Hematopoietic multipotent progenitor cell treated with erythropoietin and hydrocortisone succinate and interleukin-3 and kit ligand, for 15 days (in vitro differentiated cells): Measurements from ENCODE around the gene ARHGEF28.

Experiments used
- DNase-seq: peaks from one replicate; pipeline ENCODE4 v3.0.0-alpha.2; 2015; ENCODE audit warnings: low spot score

ARHGEF28 gene

DNA sequence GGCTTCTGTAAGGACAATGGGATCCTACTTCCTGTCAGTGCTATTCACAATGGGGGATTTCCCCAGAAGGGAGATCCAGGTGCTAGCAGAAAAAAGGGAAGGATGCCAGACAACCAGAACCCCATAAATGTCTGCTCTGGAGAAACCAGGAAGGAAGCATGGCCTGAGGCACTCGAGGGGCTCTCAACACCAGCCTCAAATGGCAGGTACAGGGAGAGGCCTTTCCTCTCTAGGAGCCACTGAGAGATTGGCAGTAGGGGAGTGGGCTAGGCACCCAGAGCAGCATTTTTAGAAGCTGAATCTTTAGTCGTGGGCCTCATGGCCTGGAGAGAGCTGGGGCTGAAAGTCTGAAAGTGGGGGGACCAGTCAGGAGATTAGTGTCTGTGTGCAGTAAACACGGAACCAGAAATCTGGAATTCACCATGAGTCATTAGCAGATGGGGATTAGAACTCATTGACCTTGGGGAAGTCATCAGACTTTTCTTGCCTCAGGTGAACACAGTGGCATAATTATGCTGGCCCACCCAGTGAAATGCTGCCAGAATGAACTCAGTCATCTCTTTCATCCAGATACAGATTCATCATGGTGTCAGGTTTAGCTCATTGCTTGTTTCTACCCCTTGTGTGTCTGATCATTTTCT, 28.3 kb downstream of the ARHGEF28 start:
- DNase-seq: no peak

DNA sequence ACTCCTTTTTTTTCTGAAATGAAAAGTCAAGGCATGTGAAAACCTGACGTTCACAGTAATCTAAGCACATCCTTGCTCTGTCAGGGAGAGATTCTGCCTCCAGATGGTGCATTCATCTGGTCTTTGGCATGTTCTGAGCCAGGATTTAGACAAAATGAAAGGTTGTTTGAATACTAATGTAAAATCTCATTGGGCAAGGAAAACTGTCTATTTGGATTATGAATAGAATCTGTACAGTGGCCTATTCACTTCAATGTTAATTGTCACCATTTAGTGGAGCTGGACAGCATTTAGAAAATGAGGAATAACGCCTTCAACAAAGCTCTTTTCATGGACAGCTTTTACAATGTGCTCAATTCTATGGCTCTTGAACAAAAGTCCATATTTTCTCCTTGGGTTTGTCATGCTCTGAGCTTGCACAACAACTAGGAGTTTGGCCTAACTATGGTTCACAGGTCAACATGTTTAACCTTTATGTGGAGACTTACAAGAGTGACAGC, 28.9 kb downstream of the ARHGEF28 start:
- no peak for DNase-seq

DNA sequence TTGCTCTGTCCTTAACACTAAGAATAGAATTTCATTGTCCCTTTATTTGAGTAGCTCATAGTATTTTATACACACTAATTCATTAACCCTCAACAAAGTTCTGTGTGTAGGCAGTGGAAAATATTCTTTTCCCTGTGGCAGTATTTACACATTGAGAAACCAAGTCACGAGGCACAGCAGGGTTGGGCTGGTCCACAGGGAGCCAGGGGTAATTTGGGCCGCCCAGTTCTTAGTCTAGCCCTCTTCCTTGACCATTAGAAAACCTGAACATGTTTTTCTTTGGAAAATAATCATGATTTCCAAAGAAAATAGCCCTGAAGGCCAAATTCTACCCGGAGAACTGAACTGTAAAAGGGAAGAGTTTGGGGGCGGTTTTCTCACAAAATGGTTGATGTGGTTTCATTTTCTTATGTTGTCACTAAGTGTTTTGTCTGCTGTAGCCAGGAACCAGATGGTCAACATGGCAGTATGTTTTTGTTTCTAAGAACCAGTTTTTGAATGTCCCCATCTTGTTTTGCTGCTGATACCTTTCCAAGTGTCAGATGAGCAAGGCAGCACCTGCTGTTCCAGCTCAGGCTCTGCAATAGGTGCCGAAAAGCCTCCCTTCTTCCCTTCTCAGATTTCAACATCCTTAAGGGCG, 29.6 kb downstream of the ARHGEF28 start:
- DNase-seq: no peak

DNA sequence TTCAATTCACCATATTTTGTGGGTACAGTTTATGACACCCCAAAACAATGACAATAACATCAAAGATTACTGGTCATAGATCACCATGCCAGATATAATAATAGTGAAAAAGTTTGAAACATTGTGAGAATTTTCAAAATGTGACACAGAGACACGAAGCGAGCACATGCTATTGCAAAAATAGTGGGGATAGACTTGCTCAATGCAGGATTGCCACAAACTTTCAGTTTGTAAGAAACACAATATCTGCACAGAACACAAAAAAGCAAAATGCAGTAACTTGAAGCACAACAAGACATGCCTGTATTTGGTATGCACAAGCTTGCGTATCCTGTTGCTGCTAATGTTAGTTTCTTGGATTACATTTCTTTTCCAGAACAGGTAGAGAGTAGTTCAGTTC, 35.8 kb downstream of the ARHGEF28 start:
- DNase-seq: no peak

DNA sequence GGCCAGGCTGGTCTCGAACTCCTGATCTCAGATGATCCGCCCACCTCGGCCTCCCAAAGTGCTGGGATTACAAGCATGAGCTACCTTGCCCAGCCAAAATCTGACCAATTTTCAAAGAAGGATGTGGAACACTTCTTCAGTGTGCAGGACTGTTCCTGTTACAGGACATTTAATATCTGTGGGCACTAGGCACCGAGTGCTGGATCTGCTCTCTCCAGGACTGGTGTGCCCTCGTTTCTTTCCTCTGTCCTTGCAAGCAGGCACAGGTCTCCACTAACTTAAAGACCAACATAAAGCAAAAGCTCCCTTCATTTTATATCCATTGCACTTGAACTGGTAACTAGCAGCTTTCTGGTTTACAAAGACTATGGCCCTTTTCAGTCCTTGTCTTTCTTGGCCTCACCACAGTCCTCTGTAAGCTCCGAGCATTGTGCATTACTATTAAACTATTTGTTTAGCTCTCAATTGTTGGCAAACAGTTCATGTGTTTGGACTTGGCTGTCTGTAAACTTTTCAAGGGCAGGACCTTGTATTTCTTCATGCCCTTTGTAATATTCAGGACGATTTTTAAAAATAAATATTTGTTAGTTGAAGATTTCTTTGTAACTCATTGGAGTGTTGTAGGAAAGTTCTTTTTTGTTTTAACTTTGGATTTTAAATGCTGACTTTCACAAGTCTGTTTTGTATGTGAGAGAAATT, 37.3 kb downstream of the ARHGEF28 start:
- no peak for DNase-seq

DNA sequence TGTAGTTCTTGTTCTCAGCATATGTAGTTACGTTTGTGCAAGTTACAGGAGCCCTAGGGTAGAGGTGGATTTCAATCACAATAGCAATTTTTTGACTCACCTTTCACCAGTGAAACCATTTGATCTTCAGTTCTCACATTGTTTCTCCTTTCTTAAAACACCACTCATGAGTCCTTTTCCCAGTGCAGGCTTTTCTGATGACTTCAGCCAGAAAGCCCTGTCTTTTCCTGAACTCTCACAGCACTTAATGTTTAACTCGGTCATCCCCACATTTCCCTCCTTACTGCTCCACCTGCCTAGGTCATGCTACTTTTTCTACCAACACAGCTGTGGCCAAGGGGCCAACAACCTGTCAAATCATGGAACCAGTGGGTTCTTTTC, 37.9 kb downstream of the ARHGEF28 start:
- DNase-seq: no peak

DNA sequence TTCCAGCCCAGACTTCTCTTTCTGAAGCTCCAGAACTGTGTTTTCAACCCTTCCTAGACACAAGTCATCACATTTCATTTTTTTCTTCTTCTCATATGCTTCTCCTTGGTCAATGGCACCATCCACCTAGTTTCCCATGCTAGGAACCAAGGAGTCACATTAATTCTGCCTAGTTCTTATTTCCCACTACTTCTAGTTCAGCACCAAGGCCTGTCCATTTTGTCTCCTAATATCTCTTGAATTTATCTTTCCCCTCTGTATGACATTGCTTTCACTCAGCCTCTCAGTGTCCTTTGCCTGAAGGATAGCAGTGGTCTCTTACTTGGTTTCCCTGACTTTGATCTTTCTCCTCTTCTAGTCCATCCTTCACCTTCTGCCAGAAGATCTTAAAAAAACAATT, 38.8 kb downstream of the ARHGEF28 start:
- no peak for DNase-seq

DNA sequence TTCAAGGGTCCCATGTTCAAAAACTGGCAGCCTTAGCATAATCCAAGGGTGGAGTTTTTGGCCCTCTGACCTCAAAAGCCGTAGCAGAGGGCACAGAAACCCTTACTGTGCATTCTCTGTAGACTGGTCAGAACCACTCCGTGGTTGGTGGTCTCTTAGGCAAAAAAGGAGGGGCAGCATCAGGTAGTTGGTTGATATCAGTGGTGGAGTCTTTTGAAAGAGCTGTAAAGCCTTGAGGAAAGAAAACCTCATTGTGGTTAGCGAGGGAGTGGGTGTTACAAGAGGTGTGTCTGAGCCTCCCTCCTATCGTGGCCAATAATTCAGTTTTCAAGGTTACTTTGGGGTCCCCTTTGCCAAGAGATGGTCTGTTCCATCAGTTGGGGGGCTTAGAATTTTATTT, 40.9 kb downstream of the ARHGEF28 start:
- DNase-seq: no peak

DNA sequence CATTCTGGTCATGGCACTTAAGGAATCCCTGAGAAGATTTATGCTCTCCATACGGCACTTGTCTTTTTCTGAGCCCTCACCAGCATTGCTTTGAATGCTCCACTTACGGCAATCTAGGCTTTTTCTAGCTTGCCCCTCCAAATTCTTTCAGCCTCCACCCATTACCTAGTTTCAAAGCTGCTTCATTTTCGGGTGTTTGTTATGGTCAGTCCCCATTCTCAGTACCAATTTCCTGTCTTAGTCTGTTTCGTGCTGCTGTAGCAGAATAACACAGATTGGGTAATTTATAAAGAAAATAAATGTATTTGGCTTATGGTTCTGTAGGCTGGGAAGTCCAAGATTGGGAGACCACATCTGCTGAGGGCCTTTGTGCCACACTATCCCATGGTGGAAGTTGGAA, 42.0 kb downstream of the ARHGEF28 start:
- DNase-seq: no peak

DNA sequence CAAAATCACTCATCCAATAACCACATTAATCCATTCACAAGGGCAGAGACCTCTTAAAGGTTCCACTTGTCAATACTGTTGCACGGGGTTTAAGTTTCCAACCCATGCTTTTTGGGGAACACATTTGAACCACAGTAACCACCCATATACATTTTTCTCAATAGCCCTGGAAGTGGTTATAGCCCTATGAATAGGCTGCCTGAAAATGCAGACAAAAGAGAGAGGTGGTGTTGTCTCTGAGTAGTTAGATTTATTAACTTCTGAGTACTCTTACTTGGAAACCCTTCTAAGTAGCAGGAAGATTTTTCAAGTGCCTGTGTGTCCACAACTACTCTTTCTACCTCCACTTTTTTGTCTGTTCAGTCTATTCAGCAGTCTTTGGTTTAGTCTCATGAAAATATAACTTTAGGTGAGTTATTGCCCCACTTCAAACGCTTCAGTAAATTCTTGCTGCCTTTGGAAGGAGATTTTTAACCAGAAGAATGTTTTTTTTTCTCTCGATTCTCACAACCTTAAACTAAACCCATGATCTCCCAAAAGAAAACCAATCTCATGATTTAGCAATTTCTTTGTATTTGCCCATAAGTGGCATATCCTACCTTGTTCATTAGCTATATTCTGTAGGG, 42.6 kb downstream of the ARHGEF28 start:
- no peak for DNase-seq

DNA sequence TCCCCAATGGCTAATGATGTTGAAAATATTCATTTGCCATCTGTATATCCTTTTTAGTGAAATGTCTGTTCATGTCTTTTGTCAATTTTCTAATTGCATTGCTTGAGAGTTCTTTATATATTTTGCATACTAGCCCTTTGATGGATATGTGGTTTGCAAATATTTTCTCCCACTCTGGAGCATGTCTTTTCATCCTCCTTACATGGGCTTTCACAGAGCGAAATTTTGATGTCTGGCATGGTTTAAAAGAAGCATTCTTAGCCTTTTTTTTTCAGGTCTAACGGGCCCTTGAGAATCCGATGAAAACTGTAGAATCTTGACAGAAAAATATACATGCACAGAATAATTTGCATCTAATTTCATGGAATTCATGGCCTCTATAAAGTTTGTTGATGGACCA, 44.7 kb downstream of the ARHGEF28 start:
- DNase-seq: no peak

DNA sequence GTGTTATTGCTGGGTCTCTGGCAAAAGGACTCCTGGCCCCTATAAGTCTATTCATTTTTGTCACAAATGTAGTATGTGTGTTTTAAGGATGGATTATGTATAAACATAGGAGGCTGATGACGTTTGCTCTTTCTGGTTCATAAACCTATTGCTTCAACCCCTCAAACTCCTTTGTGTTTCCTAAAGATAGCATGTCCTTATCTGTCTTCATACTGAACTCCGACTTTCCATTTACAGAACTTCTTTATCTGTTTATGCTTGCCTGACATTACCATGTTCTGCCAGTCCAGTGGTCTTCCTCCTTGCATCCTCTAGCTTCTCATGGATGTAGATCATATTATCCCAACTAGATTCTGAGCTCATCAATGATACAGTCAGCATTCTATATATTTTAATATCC, 46.1 kb downstream of the ARHGEF28 start:
- DNase-seq: no peak

DNA sequence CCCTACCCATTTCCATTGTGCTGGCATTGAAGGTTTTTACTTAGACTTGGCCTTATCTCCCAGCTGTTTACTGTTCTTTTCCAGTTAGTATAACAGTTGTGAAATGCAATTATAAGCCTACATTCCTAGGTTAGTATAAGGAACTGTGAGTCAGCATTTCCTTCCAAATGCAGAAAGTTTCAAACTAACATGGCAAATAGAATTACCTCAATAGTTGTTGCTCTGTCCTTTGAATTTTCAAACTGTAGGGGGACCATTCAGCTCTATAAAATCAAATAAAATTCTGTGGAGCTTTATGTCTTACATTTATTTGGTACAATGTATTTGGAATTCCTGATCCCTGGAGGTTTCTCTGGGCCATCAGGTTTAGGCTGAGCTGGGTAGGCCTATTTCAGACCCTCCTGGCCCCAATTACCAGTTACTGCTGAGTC, 47.2 kb downstream of the ARHGEF28 start:
- DNase-seq: no peak

DNA sequence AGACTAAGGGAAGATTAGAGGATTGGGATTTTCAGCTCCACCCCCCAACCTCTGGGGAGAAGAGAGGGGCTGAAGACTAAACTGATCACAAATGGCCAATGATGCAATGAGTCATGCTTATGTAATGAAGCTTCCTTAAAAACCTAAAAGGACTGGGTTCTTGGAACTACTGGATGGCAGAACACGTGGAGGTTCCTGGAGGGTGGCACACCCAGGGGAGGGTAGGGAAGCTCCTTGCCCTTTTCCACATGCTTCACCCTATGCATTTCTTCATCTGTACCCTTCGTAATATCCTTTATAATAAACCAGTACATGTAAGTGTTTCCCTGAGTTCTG, 48.6 kb downstream of the ARHGEF28 start:
- DNase-seq: no peak

DNA sequence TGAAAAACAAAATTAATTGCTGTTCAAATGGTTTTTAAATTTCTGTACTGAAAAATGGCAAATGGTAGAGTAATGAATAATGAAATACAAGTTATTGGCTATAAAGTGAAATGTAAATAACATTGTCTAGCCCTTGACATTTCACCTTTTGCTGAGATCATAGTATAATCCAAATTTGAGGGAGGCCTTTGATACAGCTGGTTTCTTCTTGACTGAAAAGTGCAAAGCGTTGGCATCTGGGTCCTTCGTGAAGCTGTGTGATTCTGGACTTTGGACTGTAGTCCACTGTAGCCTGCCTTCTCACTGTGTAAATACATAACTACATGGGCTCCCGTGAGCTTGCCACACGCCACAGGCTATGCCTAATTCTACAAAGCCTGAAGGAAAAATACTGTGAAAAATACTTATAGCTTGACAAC, 52.3 kb downstream of the ARHGEF28 start:
- DNase-seq: no peak

DNA sequence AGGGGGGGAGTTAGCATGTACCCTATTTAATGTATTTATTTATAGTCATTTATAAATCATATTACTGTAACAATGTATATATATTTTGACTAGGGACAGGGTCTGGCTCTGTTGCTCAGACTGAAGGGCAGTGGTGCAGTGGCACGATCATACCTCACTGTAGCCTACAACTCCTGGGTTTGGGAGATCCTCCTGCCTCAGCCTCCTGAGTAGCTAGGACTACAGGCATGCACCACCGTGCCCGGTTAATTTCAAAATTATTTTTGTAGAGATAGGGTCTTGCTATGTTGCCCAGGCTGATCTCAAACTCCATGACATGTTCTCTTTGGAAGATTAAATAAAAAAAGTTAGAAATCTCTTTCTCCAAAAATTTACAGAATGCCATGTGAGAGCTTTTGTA, 52.8 kb downstream of the ARHGEF28 start:
- no peak for DNase-seq

DNA sequence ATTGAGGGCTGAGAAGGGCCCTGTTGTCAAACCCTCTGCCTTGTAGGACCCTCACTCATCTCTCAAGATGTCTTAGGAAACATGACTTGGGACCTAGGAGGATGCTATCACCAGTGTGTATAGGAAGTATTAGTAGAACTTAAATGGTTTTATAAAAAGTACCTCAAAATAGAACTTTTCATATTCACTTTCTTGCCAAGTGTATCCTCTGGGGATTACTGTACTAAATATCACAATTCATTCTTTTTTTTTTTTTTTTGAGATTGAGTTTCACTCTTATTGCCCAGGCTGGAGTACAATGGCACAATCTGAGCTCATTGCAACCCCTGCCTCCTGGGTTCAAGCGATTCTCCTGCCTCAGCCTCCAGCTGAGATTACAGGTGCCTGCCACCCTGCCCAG, 56.2 kb downstream of the ARHGEF28 start:
- DNase-seq: no peak

DNA sequence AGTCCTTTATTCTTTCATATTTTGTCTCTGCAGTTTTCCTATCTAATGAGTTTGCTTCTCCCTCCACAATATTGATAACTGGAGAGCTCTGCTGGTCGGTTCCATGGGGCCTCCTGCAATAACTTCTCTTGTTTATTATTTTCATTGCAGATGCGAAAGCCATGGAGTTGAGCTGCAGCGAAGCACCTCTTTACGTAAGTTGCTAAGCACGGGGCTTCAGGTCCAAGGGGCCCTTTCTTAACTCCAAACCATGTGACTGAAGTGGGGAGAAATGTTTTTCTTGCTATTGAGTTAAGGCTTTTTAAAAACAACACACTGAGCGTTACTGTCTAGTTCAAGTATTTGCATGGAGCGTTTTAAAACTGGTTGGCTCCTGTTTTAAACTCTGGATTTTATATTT, 58.7 kb downstream of the ARHGEF28 start:
- no peak for DNase-seq

DNA sequence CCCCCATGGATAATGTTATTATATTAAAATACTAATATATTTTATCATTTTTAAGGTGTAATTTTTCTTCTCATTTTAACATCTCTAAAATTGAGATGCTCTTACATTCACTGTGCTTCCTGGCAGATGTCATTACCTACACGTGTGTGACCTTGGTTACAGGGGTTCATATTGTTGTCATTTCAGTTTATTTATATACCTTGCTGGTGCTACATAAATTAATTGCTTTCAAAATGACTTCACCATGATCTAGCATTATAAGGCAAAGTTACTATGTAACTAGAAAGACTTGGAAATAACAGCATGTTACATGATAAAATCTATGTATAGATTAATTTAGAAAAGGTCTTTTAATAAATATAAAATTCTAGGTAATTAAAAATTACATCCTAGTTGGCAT, 60.9 kb downstream of the ARHGEF28 start:
- no peak for DNase-seq

DNA sequence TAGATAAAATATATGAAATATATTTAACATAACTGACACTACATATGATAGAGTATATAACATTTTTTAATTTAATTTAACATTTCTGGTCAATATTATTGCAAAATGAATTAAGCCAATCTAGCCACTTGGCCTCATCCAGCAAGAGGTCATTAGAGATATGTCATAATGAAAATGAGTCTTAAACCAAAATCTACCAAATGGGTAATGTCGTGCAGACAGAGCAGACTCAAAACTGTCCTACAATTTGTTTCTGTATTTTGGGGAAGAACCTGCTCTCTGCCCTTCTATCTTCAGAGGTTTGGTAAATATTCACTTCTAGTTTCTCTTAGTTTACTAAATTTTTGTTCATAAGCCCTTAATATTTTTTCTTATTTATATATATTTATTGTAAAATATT, 61.4 kb downstream of the ARHGEF28 start:
- DNase-seq: no peak

DNA sequence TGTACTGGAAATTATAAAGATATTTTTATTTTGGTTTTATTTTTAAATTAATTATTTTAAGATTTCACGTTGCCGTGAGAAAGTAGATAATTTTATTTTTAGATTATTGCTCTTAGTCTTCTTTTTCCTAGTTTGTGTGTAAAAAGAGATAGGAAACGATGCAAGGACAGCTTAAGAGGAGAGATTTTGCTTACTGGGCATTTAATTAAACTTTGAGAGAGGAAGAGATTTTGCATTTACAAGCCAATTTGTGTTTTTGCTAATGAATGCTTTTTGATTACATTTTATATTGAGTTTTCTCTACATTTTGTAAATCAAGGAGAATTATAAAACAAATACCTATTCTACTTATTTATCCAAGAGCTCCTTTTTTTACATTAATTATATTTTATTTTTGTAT, 64.0 kb downstream of the ARHGEF28 start:
- DNase-seq: no peak

DNA sequence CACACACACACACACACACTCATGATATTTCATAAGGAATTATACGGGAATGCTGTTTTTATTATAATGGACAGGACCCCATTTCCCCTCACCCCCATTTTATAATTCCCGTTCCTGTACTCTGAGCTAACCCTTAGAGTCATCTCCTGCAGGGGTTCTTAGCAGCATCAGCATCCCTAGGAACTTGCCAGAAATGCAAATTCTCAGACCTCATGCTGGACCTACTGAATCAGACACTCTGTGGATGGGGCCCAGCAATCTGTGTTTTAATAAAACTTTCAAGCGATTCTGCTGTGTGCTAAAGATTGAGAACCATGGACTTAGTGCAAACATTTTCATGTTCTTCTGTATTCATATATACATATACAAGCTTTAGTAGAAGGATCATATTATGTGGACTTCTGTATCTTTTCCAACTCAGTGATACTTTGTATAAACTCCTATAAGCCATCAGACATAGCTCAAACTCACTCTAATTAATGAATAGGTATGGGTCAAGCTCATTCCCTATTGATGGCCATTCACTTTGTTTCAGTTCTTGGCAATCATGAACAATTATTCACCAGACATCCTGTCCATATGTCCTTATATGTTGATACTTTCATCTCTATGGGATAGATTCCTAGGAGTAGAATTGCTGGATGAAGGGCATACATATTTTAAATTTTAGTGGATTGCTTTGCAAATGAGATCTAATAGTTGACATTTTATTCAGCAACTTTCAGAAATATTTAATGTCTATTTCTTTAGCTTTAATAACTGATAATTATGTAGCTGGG, 65.5 kb downstream of the ARHGEF28 start:
- no peak for DNase-seq
